Fibroblast of lung (primary cell): Measurements from ENCODE around the gene ZFPL1. TPM values are rescaled to one million over a fixed set of nuclear protein-coding genes. Genes with fewer than 3 reads are reported as not detected.

Source experiments
- DNase-seq, 2 donors: peaks; one replicate each; pipeline versions ENCODE4 v3.0.0 to v3.0.0-alpha.2; 2010; ENCODE audit warnings: low read depth in 2 of 2
- H2AFZ ChIP-seq: 2 replicates; pipeline ENCODE4 v1.5.1; 2012; ENCODE audit warnings: low read length, control low read depth, inconsistent platforms
- H3K27ac ChIP-seq: 2 replicates; pipeline ENCODE4 v1.5.1; 2011; ENCODE audit warnings: low read length, control low read depth; ENCODE audit not compliant: insufficient read depth
- H3K27me3 ChIP-seq: 2 replicates; pipeline ENCODE4 v1.5.1; 2011; ENCODE audit warnings: mild to moderate bottlenecking, low read length; ENCODE audit not compliant: control insufficient read depth, insufficient read depth
- H3K36me3 ChIP-seq: 2 replicates; pipeline ENCODE4 v1.5.1; 2011; ENCODE audit warnings: low read length; ENCODE audit not compliant: control insufficient read depth, insufficient read depth
- H3K4me1 ChIP-seq: 2 replicates; pipeline ENCODE4 v1.5.1; 2011; ENCODE audit warnings: low read length; ENCODE audit not compliant: control insufficient read depth, insufficient read depth; ENCODE audit errors: extremely low read depth
- H3K4me2 ChIP-seq: 2 replicates; pipeline ENCODE4 v1.5.1; 2011; ENCODE audit warnings: low read length, control low read depth; ENCODE audit not compliant: insufficient read depth; ENCODE audit errors: extremely low read depth
- H3K4me3 ChIP-seq, 4 experiments: fragments of 200-600 bp in 1 of 4; sonication (generic) in 1 of 4; replicated peaks in 1 of 4; 2 replicates each; pipeline ENCODE4 v1.5.1; 2011 to 2016; ENCODE audit warnings: low read length in 4 of 4, low read depth in 3 of 4, mild to moderate bottlenecking in 3 of 4, control low read depth in 2 of 4, inconsistent platforms in 1 of 4, mixed read lengths in 1 of 4; ENCODE audit not compliant: insufficient read depth in 1 of 4; ENCODE audit errors: control extremely low read depth in 1 of 4
- H3K79me2 ChIP-seq: 2 replicates; pipeline ENCODE4 v1.5.1; 2012; ENCODE audit warnings: mild to moderate bottlenecking, low read length, inconsistent platforms; ENCODE audit not compliant: control insufficient read depth, insufficient read depth
- H3K9ac ChIP-seq: 2 replicates; pipeline ENCODE4 v1.5.1; 2011; ENCODE audit warnings: mild to moderate bottlenecking, low read length, control low read depth; ENCODE audit not compliant: insufficient read depth
- H3K9me3 ChIP-seq: 2 replicates; pipeline ENCODE4 v1.5.1; 2012; ENCODE audit warnings: low read depth, low read length; ENCODE audit not compliant: control insufficient read depth, insufficient read depth
- H4K20me1 ChIP-seq: 2 replicates; pipeline ENCODE4 v1.5.1; 2011; ENCODE audit warnings: low read length; ENCODE audit not compliant: control insufficient read depth, insufficient read depth; ENCODE audit errors: extremely low read depth
- EZH2 ChIP-seq: IDR thresholded peaks from 2 replicates; pipeline ENCODE4 v1.5.1; 2012; ENCODE audit warnings: low read length, control low read depth, mild to moderate bottlenecking; ENCODE audit errors: missing control alignments
- polyA plus RNA-seq, 2 donors: library from polyadenylated mRNA; depleted of rRNA in 1 of 2; stranded (reverse) in 1 of 2; unstranded in 1 of 2; fragments of >200 nt; gene quantifications; 2 replicates each; pipeline ENCODE4 v1.2.1, GENCODE V29; 2011 to 2012; ENCODE audit warnings: missing spikeins in 1 of 2
- total RNA-seq: library from RNA; depleted of rRNA; stranded (reverse); fragments of >200 nt; gene quantifications from 2 replicates; pipeline ENCODE4 v1.2.1, GENCODE V29; 2014
- TF ChIP-seq, protein P1 (sequence below), 2 donors: IDR thresholded peaks in 1 of 2; conservative IDR thresholded peaks in 1 of 2; 1 replicate in 1 of 2; 2 replicates in 1 of 2; pipeline ENCODE4 v1.5.1; 2011 to 2012; ENCODE audit warnings: low read length in 2 of 2, control low read depth in 1 of 2, inconsistent platforms in 1 of 2, low read depth in 1 of 2, mild to moderate bottlenecking in 1 of 2

Gene ZFPL1
- total and polyA plus RNA-seq, 2 donors (not counting 1 experiment from before 2014, with no cell fraction given), result 30.8 to 36.0 TPM

DNA sequence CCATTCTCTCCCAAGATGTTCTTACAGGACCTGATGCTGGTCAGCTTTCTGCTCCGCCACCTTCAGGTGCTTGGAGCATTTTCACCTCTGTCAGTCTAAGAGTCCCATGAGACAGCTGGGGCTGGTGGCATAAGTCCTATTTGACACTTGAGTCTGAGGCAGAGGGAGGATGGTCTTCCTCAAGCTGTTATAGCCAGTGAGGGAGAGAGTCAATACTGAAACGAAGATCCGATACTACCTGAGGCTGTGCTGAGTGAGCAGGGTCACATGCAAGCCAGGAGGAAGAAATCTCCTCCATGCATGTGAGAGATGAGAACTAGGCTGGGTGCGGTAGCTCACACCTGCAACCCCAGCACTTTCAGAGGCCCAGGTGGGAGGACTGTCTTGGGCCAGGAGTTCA is 5.6 kb downstream of the ZFPL1 start:
- no peak for TF ChIP-seq EZH2
- TF ChIP-seq, protein P1, sequence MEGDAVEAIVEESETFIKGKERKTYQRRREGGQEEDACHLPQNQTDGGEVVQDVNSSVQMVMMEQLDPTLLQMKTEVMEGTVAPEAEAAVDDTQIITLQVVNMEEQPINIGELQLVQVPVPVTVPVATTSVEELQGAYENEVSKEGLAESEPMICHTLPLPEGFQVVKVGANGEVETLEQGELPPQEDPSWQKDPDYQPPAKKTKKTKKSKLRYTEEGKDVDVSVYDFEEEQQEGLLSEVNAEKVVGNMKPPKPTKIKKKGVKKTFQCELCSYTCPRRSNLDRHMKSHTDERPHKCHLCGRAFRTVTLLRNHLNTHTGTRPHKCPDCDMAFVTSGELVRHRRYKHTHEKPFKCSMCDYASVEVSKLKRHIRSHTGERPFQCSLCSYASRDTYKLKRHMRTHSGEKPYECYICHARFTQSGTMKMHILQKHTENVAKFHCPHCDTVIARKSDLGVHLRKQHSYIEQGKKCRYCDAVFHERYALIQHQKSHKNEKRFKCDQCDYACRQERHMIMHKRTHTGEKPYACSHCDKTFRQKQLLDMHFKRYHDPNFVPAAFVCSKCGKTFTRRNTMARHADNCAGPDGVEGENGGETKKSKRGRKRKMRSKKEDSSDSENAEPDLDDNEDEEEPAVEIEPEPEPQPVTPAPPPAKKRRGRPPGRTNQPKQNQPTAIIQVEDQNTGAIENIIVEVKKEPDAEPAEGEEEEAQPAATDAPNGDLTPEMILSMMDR (conservative IDR thresholded peaks at IDR 0.05 in 1 of 2, IDR thresholded peaks at IDR 0.05 in 1 of 2; ENCODE audit: low read depth in 1 of 2, low read length in 2 of 2), result no peak
- H4K20me1 ChIP-seq, result no peaks in the 10 kb centered on the region
- peaks cover 11% of the 10 kb centered on the region for H3K79me2 ChIP-seq

GRCh38 chr11:65090628-65091027 is 6.6 kb downstream of the ZFPL1 start:
- Histone ChIP-seq H3K4me1 (no peaks in the 10 kb centered on the region), H2AFZ (no peak overlapping the region), H4K20me1 (no peaks in the 10 kb centered on the region), H3K4me2 (no peak overlapping the region), H3K27me3 (no peaks in the 10 kb centered on the region), H3K4me3 (no peak overlapping the region), H3K9ac (no peak overlapping the region), H3K79me2 (peaks cover 1% of the 10 kb centered on the region), H3K9me3 (no peaks in the 10 kb centered on the region), H3K27ac (no peak overlapping the region), H3K36me3 (peaks cover 19% of the 10 kb centered on the region)
- TF ChIP-seq EZH2, result no peak
- TF ChIP-seq, protein P1 (conservative IDR thresholded peaks at IDR 0.05 in 1 of 2, IDR thresholded peaks at IDR 0.05 in 1 of 2; ENCODE audit: low read depth in 1 of 2, low read length in 2 of 2), result no peak
- DNase-seq, result no peak

More for the DNA sequence above, 5.6 kb downstream of the ZFPL1 start:
- no peak for DNase-seq
- no peak overlapping the region for H3K27ac ChIP-seq
- no peaks in the 10 kb centered on the region for H3K9me3 ChIP-seq
- H3K4me2 ChIP-seq, result no peak overlapping the region
- peaks cover 4% of the 10 kb centered on the region for H3K4me1 ChIP-seq
- H3K36me3 ChIP-seq, result peaks cover 21% of the 10 kb centered on the region
- no peak overlapping the region for H2AFZ ChIP-seq
- no peak overlapping the region for H3K9ac ChIP-seq
- H3K4me3 ChIP-seq, result no peak overlapping the region
- H3K27me3 ChIP-seq, result no peaks in the 10 kb centered on the region

GRCh38 chr11:65095427-65095826 is 11.4 kb downstream of the ZFPL1 start:
- peak overlapping the region; percentile 61 for H3K4me2 ChIP-seq
- H3K27me3 ChIP-seq, result no peaks in the 10 kb centered on the region
- H3K9me3 ChIP-seq, result no peaks in the 10 kb centered on the region
- TF ChIP-seq, protein P1 (conservative IDR thresholded peaks at IDR 0.05 in 1 of 2, IDR thresholded peaks at IDR 0.05 in 1 of 2; ENCODE audit: low read depth in 1 of 2, low read length in 2 of 2), result no peak
- no peak for TF ChIP-seq EZH2
- H3K9ac ChIP-seq, result peak overlapping the region; percentile 1
- H4K20me1 ChIP-seq, result no peaks in the 10 kb centered on the region
- peaks cover 3% of the 10 kb centered on the region for H3K4me1 ChIP-seq
- no peaks in the 10 kb centered on the region for H3K36me3 ChIP-seq
- peak overlapping the region; percentile 68 to 88 (median 82) for H3K4me3 ChIP-seq
- peak overlapping the region; percentile 85 for H3K27ac ChIP-seq
- DNase-seq, result no peak
- H2AFZ ChIP-seq, result peak overlapping the region; percentile 77
- H3K79me2 ChIP-seq, result peaks cover 4% of the 10 kb centered on the region
